GM20000 (cell line): ENCODE measurements around the gene ZBTB42.
A peak's percentile ranks its signal among the peaks of the same experiment; 100 is the strongest.

Experiments
- DNase-seq: peaks from one replicate; pipeline ENCODE4 v3.0.0; 2012; ENCODE audit warnings: low spot score
- CTCF ChIP-seq: IDR thresholded peaks from 2 replicates; pipeline ENCODE4 v1.5.1; 2012; ENCODE audit warnings: mild to moderate bottlenecking, control low read depth; ENCODE audit errors: extremely low read depth, missing control alignments

ZBTB42 gene

DNA sequence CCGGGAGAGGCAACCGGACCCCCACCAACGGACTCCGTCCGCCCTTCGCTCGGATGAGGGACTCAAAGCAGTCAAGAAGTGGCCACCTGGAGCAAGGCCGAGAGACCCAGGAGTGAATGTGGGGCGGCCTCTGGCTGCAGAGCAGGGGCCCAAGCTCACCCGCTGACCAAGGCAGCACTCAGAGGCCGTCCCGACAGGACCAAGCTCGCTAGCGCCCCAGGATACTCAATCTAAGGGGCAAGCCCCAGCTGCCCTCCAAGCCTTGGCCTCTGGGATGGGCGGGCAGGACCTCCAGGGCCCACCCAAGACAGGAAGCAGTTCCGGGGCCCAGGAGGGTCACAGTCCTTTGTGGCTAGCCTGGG lies 6.3 kb upstream of the ZBTB42 start:
- TF ChIP-seq CTCF, result no peak

DNA sequence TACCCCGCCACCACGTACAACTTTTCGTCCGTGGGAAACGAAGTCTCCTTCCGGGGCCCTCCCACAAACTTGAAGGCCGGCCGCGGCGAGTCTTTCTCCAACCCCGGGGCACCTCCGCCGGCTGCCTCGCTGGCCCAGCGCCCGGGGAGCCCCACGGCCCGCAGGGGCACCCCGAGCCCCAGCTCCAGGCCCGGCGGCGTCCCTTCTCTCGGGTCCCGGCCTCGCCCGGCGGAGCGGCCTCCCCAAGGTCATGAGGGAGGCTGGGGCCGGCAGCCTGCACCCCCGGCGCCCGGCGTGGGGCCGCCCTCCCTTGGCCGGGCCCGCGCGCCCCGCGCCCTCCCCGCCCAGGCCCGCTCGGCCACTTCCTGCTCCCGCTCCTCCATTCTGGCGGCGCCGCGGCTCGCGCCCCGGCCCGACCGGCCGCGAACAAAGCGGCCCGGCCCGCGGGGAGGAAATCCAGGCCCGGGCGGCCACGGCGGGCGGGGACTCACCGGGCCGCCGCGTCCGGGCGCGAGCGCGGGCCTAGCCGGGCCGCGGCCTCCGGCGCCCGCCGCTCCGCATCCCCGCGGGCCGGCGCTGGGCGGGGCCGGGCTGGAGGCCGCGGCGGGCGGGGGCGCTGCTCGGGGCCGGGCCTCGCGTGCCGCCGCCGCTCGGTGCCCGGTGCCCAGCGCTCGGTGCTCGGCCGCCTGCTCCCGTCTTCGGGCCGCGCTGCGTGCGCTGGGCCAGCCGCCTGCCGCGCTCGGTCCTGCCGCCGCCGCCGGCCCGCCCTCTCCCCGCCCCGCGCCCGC lies 5.7 kb upstream of the ZBTB42 start, which contains the start of gene AKT1:
Gene AKT1 (minus strand): TSS at position 756 of the 788 bp plus-strand sequence. CDS start 3,105 bp downstream, outside the sequence.
- no peak for TF ChIP-seq CTCF
- DNase-seq, result peak; percentile 85

More for the DNA sequence above, 6.3 kb upstream of the ZBTB42 start:
- peak; percentile 72 for DNase-seq

DNA sequence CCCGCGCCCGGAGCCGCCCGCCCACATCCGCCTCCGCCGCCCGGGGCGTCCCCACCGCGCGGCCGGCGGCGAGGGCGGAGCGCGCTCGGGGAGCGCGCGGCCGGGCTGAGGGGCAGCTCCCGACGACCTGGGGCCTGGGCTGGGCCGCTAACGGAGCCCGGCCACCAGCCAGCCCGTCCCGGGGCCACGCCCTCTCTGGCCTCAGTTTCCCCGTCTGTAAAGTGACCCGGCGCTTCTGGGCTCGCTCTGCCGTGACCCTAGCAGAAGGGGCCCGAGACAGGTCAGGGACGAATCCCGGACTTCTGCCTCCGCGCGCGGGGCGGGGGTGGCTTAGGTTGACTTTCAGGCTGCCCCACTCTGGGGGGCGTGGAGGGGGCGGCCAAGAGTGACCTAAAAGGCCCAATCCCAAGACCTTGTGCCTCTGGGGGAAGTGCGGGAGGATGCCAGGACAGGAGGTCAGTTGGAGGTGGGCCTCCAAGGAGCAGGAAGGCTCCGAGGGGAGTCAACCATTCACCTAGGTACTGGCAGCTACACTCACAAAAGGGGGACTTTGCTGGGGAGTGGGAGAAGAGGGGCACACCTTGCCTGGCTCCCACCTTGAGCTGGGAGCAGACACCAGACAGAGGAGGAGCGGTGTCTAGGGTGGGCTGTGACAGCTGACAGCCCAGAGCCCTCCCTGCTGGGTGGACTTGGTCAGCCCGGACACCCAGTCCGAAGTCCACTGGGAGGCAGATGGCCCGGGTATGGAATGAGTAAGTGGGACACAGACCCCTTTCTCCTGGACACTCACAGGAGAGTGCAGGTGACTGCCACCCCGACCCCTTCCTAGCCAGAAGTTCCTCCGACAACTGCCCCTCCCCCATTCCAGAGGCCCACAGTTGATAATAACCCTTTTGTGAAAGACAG lies 4.9 kb upstream of the ZBTB42 start:
- DNase-seq, result peak; percentile 97
- no peak for TF ChIP-seq CTCF

- DNase-seq, result no peak
- no peak for TF ChIP-seq CTCF
Observed at GRCh38 chr14:104796687-104797081, 4.2 kb upstream of the ZBTB42 start.

GRCh38 chr14:104797115-104798044 lies 3.5 kb upstream of the ZBTB42 start:
- TF ChIP-seq CTCF, result no peak
- DNase-seq, result no peak

- no peak for DNase-seq
- no peak for TF ChIP-seq CTCF
Observed at GRCh38 chr14:104798300-104799243, 2.3 kb upstream of the ZBTB42 start.
